Measurements from ENCODE around the gene SIPA1L3. TPM values are rescaled to one million over a fixed set of nuclear protein-coding genes. Genes with fewer than 3 reads are reported as not detected.
A peak's percentile ranks its signal among the peaks of the same experiment; 100 is the strongest.

SIPA1L3 gene
- total and polyA plus RNA-seq, 2 experiments from 2014 or later, result 15.7 to 54.1 TPM

DNA sequence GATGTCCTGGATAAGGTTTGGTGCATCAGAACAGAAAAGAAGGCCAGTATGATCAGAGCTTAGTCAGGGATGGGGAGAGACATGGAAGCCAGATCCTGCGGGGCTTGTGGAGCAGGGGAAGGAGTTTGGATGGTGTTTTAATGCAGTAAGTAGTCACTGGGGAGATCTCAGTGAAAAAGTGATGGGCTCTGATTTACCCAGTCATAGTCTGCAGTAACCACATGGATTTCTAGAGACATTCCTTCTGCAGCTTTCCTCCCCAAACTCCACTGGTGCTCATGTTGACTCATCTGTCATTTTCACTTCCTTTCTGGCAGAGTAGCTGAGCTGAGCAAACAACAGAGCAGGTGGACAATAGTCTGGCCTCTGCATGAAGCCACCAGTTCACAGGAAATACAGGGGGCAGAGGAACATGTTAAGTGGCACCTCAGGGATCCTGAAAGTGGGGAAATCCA, 172.9 kb downstream of the SIPA1L3 start:
- ATAC-seq (no peak; the same call in 1 of the 3 replicates), DNase-seq (ENCODE audit: low spot score) (peak; percentile 12)
- no peaks in the 10 kb centered on the region for H3K27me3 ChIP-seq (ENCODE audit: insufficient read depth)
- no peaks in the 10 kb centered on the region for H3K36me3 ChIP-seq (ENCODE audit: insufficient read depth)
- H3K4me1 ChIP-seq (ENCODE audit: insufficient read depth), result peaks cover 9% of the 10 kb centered on the region; the same call in 1 of the 2 replicates
- no peak overlapping the region for H3K4me3 ChIP-seq
- no peaks in the 10 kb centered on the region; the same call in 1 of the 2 replicates for H3K79me2 ChIP-seq (replicated peaks; ENCODE audit: insufficient read depth)
- Mint-ChIP-seq H3K27me3 (ENCODE audit: insufficient read depth, low read depth, poor library complexity) (peaks cover 2% of the 10 kb centered on the region), H3K4me1 (peaks cover 18% of the 10 kb centered on the region), H3K27ac (peak overlapping the region; percentile 54; the same call in 1 of the 2 replicates), H3K4me3 (no peak overlapping the region; the same call in 2 of the 3 replicates), H3K9me3 (no peaks in the 10 kb centered on the region; the same call in 1 of the 3 replicates), H3K36me3 (ENCODE audit: low read depth) (peaks cover 4% of the 10 kb centered on the region; the same call in 1 of the 3 replicates)
- no peak overlapping the region for H2AFZ ChIP-seq
- H3K9me2 ChIP-seq (ENCODE audit: insufficient read depth), result no peaks in the 10 kb centered on the region
- H4K20me1 ChIP-seq (replicated peaks; ENCODE audit: insufficient read depth), result no peaks in the 10 kb centered on the region
- peak overlapping the region; percentile 29 for H3K27ac ChIP-seq (ENCODE audit: low read depth)
- H3F3A ChIP-seq (replicated peaks; ENCODE audit: low read depth), result no peaks in the 10 kb centered on the region
- 0 out of 2 replicates have a peak overlapping the region, but pooled peaks have one; percentile 6 for H3K4me2 ChIP-seq
- TF ChIP-seq NANOG (IDR thresholded peaks at IDR 0.05; ENCODE audit: borderline replicate concordance), result no peak
- no peak for TF ChIP-seq EZH2 (IDR thresholded peaks at IDR 0.05; ENCODE audit: low read depth, unreplicated experiment)
- no peak for TF ChIP-seq CREB1 (CRISPR knock-in tag; IDR thresholded peaks at IDR 0.05; ENCODE audit: low read depth)
- TF ChIP-seq, protein P1, sequence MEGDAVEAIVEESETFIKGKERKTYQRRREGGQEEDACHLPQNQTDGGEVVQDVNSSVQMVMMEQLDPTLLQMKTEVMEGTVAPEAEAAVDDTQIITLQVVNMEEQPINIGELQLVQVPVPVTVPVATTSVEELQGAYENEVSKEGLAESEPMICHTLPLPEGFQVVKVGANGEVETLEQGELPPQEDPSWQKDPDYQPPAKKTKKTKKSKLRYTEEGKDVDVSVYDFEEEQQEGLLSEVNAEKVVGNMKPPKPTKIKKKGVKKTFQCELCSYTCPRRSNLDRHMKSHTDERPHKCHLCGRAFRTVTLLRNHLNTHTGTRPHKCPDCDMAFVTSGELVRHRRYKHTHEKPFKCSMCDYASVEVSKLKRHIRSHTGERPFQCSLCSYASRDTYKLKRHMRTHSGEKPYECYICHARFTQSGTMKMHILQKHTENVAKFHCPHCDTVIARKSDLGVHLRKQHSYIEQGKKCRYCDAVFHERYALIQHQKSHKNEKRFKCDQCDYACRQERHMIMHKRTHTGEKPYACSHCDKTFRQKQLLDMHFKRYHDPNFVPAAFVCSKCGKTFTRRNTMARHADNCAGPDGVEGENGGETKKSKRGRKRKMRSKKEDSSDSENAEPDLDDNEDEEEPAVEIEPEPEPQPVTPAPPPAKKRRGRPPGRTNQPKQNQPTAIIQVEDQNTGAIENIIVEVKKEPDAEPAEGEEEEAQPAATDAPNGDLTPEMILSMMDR (conservative IDR thresholded peaks at IDR 0.05; ENCODE audit: low read depth in 2 of 2), result no peak
- TF ChIP-seq ZNF331 (CRISPR knock-in tag; IDR thresholded peaks at IDR 0.05; ENCODE audit: low read depth), result no peak
- TF ChIP-seq, protein P2, sequence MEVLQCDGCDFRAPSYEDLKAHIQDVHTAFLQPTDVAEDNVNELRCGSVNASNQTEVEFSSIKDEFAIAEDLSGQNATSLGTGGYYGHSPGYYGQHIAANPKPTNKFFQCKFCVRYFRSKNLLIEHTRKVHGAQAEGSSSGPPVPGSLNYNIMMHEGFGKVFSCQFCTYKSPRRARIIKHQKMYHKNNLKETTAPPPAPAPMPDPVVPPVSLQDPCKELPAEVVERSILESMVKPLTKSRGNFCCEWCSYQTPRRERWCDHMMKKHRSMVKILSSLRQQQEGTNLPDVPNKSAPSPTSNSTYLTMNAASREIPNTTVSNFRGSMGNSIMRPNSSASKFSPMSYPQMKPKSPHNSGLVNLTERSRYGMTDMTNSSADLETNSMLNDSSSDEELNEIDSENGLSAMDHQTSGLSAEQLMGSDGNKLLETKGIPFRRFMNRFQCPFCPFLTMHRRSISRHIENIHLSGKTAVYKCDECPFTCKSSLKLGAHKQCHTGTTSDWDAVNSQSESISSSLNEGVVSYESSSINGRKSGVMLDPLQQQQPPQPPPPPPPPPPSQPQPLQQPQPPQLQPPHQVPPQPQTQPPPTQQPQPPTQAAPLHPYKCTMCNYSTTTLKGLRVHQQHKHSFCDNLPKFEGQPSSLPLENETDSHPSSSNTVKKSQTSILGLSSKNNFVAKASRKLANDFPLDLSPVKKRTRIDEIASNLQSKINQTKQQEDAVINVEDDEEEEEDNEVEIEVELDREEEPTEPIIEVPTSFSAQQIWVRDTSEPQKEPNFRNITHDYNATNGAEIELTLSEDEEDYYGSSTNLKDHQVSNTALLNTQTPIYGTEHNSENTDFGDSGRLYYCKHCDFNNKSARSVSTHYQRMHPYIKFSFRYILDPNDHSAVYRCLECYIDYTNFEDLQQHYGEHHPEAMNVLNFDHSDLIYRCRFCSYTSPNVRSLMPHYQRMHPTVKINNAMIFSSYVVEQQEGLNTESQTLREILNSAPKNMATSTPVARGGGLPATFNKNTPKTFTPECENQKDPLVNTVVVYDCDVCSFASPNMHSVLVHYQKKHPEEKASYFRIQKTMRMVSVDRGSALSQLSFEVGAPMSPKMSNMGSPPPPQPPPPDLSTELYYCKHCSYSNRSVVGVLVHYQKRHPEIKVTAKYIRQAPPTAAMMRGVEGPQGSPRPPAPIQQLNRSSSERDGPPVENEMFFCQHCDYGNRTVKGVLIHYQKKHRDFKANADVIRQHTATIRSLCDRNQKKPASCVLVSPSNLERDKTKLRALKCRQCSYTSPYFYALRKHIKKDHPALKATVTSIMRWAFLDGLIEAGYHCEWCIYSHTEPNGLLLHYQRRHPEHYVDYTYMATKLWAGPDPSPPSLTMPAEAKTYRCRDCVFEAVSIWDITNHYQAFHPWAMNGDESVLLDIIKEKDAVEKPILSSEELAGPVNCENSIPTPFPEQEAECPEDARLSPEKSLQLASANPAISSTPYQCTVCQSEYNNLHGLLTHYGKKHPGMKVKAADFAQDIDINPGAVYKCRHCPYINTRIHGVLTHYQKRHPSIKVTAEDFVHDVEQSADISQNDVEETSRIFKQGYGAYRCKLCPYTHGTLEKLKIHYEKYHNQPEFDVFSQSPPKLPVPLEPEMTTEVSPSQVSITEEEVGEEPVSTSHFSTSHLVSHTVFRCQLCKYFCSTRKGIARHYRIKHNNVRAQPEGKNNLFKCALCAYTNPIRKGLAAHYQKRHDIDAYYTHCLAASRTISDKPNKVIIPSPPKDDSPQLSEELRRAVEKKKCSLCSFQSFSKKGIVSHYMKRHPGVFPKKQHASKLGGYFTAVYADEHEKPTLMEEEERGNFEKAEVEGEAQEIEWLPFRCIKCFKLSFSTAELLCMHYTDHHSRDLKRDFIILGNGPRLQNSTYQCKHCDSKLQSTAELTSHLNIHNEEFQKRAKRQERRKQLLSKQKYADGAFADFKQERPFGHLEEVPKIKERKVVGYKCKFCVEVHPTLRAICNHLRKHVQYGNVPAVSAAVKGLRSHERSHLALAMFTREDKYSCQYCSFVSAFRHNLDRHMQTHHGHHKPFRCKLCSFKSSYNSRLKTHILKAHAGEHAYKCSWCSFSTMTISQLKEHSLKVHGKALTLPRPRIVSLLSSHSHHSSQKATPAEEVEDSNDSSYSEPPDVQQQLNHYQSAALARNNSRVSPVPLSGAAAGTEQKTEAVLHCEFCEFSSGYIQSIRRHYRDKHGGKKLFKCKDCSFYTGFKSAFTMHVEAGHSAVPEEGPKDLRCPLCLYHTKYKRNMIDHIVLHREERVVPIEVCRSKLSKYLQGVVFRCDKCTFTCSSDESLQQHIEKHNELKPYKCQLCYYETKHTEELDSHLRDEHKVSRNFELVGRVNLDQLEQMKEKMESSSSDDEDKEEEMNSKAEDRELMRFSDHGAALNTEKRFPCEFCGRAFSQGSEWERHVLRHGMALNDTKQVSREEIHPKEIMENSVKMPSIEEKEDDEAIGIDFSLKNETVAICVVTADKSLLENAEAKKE (CRISPR knock-in tag; IDR thresholded peaks at IDR 0.05), result no peak
- TF ChIP-seq, protein P3, sequence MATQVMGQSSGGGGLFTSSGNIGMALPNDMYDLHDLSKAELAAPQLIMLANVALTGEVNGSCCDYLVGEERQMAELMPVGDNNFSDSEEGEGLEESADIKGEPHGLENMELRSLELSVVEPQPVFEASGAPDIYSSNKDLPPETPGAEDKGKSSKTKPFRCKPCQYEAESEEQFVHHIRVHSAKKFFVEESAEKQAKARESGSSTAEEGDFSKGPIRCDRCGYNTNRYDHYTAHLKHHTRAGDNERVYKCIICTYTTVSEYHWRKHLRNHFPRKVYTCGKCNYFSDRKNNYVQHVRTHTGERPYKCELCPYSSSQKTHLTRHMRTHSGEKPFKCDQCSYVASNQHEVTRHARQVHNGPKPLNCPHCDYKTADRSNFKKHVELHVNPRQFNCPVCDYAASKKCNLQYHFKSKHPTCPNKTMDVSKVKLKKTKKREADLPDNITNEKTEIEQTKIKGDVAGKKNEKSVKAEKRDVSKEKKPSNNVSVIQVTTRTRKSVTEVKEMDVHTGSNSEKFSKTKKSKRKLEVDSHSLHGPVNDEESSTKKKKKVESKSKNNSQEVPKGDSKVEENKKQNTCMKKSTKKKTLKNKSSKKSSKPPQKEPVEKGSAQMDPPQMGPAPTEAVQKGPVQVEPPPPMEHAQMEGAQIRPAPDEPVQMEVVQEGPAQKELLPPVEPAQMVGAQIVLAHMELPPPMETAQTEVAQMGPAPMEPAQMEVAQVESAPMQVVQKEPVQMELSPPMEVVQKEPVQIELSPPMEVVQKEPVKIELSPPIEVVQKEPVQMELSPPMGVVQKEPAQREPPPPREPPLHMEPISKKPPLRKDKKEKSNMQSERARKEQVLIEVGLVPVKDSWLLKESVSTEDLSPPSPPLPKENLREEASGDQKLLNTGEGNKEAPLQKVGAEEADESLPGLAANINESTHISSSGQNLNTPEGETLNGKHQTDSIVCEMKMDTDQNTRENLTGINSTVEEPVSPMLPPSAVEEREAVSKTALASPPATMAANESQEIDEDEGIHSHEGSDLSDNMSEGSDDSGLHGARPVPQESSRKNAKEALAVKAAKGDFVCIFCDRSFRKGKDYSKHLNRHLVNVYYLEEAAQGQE (IDR thresholded peaks at IDR 0.05; ENCODE audit: unreplicated experiment), result no peak
- TF ChIP-seq JUNB (IDR thresholded peaks at IDR 0.05; ENCODE audit: unreplicated experiment), result no peak

All from GM23338 (cell line).